GM19351 (cell line): ENCODE data around the gene NFKB1.
A peak's percentile ranks its signal among the peaks of the same experiment; 100 is the strongest.
"Not testable (repeated sequence)": the region's sequence is repeated elsewhere in the genome, so short reads cannot be mapped to it uniquely, and the experiment has no call there.

Experiments
- ATAC-seq: cut with Tn5 transposase; IDR thresholded peaks from one replicate; pipeline ENCODE4 v1.9.1; 2021; ENCODE audit warnings: mild to moderate bottlenecking, moderate library complexity; ENCODE audit not compliant: unreplicated experiment

Gene NFKB1

DNA sequence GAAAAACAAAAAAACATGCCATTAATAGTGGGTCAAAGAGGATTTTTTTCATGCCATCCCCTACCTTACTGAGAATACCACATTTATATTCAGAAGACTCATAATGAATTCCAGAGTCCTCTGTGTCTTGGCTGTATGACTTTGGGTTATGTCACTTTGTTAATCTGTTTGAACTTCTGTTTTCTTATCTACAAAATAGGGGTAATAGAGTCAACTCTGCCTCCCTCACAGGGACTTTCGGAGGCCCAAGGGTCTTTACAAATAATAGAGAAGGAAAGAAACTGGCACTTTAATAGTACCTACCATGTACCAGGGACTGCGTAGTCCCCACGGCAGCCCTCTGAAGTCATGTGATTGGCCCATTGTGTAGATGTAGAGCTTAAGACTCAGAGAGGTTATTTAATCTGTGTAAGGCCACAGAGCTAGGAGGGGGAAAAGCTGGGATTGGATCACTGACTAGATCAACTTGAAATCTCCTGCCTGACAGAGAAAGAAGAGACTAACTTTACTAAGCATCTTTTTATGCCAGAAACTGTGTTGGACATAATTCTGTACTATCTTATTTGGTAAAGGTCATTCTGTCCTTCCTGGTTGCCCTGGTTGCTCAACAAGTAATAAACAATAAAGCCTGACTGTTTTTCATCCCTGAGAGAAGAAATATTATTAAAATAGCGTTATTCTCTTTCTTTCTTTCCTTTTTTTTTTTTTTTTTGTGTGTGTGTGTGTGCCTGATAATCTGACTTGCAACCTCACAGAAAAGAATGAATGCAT lies 59.6 kb downstream of the NFKB1 start:
- no peak for ATAC-seq

DNA sequence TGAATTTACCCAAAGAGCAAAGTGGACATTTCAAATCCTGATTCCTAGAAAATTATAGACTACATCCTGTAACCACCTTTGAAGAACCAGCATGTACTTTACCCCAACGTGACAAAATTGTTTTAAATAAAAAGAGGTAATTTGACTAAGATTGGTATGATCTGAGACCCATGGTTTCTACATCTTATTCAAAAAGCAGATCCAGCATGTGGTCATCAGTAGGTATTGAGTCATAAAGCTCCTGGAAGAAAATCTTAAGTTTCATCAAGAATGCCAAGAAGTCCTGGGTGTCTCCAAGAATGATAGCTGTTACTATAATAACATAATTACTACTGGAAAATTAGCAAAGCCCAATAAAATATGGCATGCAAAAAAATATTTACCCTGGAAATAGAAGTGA lies 61.8 kb downstream of the NFKB1 start:
- ATAC-seq = no peak

DNA sequence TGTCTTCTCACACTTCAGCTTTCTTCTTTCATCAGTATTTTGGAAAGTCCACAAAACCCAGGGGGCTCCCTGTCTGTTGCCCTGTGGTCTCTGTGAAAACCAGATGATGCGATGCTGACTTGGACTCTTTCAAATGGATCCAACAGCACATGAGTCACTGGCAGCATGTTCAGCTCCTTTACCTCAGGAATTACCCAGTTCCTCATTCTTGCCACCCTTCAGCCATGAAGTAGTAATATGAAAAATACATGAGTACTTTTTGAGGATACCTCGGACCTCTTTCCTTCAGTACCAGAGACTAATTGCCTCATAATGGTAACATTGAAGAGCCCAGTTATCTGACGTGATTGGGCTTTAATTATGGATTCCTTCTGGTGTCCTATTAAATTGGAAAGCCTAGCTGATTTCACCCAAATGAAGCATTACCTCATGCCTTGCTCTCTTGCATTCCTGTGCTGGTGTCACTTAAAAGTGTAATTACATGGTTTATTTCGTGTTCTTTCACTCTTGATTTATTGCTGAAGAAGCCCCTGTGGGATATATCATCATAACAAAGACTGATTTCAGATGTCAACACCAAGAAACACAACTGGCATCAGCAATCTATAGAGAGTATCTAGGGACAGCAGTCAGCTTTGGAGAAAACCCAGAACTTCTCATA lies 63.4 kb downstream of the NFKB1 start:
- ATAC-seq = peak; percentile 81

DNA sequence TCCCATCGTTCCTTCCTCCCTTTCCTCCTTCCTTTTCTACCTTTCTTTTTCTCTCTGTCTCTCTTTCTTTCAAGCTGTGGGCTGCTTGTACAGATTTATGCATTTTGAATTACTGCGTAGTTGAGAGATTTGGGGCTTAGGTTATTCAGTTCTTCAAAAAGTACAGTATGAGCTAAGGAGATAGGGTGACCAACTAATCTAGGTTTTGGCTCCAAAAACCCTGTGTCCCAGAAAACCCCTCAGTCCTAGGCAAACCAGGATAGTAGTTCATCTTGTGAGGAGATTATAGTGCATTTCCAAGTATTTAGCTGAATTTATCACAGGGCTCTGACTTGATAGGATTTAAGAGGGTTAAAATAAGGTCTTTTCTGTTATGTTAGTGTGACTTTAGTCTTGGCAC lies 64.5 kb downstream of the NFKB1 start:
- ATAC-seq = no peak

DNA sequence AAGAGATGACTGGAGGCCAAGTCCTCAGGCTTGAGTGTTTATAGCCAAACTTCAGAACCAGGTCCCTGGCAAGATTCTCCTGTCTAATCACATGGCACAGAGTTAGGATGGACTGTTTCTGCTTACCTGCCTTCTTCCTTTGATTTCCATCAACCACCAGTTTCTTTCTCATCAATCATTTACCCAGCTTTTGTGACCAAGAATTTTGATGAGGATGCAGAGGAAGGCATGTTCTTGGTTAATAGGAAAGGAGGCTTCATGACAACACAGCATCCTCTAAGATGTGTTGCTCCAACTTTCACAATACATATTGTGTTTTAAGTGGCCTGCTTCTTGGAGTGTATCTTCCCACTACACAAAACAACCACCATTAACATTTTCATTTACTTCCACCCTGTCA lies 65.3 kb downstream of the NFKB1 start:
- ATAC-seq = no peak

DNA sequence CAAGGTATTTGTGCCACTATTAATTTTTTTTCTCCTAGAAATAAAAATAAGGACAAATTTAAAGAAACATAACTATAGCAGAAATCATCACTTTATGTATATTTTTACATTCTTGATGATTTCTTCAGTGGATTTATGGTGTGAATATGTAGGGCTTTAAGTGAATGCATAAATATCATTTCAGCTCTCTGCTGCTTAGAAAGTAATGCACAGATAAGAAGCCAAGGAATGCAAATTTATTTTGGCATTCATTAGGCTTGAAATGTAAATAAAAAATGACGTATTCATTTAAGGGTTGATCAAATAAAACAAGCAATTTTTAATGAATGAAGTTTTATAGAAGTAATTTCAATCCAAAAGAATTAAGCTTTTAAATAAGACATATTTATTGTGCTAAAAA lies 66.3 kb downstream of the NFKB1 start:
- ATAC-seq = no peak

DNA sequence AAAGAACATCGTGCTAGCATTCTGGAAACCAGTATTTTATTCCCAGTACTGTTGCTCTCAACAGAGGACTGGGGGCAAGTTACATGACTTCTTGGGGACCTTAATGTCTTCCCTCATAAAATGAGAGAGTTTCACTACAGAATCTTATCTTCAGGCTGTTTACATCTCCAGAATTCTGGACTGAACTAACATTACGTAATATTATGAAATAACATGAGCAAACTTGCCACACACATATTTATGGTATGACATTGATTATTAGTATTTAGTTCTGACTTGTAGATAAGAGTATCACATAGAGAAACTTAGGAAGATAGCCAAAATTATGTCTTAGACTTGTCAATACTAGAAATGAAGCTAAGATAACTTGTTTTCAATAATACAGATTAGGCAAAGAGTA lies 68.0 kb downstream of the NFKB1 start:
- no peak for ATAC-seq

DNA sequence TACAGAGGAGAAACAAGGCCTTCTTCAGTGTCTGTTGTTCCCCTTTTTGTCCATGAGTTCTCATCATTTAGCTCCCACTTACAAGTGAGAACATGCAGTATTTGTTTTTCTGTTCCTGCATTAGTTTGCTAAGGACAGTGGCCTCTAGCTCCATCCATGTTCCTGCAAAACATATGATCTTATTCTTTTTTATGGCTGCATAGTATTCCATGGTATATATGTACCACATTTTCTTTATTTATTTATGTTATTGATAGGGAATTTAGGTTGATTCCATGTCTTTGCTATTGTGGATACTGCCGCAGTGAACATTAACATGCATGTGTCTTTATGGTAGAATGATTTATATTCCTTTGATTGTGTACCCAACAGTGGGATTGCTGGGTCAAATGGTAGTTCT lies 69.1 kb downstream of the NFKB1 start:
- not testable (repeated sequence) for ATAC-seq

DNA sequence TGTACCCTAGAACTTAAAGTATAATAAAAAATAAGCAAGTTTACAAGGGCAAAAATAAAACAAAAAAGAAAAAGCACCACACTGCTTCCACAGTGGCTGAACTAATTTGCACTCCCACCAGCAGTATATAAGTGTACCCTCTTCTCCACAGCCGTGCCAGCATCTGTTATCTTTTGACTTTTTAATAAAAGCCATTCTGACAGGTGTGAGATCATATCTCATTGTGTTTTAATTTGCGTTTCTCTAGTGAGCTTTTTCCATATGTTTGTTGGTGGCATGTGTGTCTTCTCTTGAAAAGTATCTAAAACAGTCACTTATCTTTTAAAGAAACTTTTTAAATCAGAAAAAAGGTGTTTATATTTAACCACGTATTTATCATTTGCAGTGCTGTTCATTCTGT lies 71.3 kb downstream of the NFKB1 start:
- no peak for ATAC-seq

DNA sequence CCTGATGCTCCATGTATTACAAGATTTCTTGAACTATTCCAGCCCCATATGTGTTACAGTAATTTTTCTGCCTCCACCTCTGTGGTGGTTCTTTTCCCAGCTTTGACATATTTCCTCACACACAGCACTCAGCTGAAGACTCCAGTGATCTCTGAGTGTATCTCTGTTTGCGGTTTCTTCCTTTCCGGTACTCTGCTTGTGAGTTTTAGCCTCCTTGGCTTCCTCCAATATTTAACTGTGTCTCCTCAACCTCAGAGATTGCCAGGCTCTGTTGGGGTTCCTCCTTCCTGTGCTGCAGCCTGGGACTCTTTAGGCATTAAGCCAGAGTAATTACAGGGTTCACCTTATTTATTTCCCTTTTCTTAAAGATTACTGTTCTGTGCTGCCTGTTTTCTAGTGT lies 73.2 kb downstream of the NFKB1 start:
- ATAC-seq = no peak

DNA sequence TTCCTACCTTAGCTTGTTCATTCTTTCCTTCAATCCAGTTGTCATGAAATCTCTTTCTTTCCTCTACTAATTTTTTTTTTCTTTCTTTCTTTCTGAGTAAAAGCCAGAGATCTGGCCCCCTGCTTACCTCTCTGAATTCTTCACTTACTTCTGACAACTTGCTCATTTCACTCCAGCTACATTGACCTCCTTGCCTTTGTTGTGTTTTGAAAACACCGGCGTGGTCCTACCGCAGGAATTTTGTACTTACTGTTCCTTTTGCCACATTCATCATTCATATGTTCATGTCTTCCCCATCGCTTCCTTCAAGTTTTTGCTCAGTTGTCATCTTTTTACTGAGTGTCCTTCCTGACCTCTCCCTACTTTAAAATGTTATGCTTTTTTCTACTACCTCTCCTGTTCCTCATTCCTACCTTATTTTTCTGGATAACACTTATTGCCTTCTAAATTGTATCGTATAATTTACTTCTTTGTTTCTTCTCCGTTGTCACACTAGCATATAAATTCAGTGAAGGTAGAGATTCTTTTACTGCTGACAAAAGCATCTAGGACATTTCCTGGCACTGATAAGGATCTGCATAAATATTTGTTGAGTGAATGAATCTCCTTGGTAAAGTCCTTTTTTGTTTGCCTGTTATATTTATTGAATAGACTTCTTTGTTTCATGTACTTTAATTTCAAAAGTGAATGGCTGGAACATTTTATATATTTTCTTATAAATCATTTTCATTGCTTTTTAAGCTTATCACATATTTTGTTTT lies 74.4 kb downstream of the NFKB1 start:
- no peak for ATAC-seq

DNA sequence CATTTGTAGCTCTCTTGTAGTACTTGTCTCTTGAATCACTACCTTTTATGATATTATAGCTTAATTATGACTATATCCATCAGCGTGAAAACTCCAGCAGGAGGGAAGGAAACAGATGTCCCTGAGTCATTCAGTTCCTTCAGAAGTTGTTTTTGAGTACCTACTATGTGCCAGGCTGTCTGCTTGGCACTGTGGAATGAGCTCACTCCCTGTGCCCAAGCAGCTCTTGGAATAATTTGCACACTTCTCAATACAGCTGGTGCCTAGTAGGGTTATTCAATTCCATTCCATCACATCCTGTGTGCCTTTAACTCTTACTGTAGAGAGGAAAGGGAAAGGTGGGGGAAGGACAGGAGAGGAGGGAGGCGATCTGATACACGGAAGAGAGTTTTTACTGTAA lies 77.1 kb downstream of the NFKB1 start:
- ATAC-seq = no peak

DNA sequence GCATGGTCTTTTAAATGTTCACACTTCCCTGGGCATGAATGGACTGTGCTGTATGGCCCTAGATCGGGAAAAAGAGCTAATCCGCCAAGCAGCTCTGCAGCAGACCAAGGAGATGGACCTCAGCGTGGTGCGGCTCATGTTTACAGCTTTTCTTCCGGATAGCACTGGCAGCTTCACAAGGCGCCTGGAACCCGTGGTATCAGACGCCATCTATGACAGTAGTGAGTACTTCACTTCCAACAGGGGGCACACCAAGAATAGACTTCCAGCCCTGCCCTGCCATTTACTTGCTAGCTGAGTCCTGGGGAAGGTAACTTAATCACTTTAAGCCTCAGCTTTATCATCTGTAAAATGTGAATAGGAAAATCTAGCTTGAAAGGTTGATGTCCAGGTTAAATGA lies 77.7 kb downstream of the NFKB1 start:
- no peak for ATAC-seq

DNA sequence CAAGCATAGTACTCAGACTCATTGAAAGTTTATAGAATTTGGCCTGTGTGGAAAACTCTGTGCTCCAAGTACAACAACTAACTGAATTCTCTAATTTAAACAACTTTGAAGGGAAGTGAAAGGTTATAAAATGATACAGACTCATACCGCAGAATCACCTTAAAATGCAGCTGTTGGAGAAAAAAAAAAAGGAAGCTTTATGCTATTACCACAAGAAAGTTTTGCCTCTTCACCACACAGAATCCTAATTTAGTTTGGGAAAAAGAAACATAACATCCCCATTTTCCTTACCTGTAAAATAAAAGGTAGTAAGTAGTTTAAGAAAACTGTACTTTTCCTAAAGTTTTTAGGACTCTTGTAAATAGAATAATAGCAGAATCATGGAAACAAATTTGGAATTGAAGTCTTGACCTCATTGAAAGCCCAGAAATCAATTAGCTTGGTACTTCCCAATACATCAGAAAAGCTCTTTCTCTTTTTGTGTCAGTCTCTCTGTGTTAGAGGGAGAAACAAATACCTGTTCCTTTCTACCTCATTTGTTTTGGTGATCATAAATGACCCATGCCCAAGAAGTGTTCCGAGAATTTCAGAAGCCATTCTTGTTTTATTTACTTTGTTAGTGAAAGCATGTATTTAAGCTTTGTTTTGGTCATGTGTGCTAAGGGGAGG lies 78.8 kb downstream of the NFKB1 start:
- ATAC-seq = peak; percentile 9

DNA sequence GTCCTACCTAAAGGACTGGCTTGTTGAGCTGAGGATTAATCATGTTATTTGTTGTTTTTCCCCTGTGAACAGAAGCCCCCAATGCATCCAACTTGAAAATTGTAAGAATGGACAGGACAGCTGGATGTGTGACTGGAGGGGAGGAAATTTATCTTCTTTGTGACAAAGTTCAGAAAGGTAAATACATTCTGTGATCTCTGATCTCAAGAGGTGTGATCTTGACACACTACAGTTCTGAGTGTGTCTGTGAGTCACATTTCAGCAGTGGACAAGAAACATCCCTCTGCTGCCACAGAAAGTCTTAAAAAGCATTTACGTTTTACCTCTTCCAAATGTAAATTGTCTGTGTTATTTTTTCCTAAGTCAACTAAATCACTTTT lies 79.3 kb downstream of the NFKB1 start:
- peak; percentile 57 for ATAC-seq

DNA sequence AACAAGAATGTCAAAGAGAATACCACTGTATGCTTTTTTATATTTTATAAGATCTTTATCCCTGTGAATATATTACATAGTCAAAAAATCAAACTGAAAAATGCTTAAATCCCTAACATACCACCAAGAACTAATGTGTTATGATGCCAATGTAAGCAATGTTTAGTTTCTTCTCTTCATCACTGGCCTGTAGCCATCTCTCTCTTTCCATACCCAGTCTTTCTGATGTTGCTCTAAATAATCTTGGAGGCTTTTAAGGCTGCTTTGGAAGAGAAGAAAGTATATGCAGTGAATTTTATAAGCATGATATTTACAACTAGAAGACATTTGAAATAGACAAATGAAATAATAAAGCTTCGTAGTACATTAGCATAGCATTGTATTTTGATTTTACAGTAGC lies 82.9 kb downstream of the NFKB1 start:
- no peak for ATAC-seq

DNA sequence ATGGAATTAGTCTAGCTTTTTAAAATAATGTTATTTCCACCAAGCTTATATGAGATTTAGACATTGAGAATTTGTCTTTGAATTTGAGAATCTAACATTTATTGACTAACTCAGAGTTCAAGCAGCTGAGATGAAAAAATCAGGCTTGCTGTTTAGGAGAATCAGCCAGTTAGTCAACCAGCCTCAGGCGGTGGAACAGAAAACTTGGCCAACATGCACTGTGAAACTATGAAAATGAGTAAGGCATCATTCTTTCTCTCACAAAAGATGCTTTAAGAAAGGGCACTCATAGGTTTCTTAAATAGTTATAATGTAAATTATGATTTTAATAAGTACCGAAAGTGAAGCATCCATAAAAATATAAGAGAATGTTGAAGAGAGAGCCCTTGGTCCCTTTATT lies 84.2 kb downstream of the NFKB1 start:
- peak; percentile 49 for ATAC-seq

DNA sequence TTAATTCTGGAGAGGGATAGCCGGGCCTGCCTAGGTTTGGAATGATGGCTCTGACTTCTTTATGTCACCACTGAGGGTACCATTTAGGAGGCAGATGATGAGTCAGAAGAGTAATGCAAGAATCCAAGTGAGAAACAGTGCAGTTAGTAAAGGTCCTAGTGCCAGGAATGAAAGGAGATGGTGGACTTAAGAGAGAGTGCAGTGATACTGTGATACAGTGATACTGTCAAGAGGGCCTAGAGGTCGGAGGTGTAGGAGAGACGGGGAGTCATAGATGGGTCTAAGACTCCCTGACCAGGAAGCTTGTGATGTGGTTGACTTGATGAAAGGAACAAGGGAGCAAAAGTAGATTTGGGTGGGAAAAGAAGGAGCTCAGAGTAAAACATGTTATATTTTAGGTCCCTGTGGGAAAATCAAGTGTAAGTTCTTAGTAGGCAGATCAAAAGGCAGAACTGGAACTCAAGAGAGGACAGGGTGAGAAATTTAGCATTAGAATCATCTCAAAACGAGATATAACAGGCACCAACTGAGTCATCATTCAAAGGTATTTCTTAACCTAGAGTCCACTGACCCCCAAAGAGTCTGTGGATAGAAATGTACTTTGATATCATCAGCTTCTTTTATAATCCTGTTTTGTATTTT lies 85.0 kb downstream of the NFKB1 start:
- ATAC-seq = peak; percentile 60

DNA sequence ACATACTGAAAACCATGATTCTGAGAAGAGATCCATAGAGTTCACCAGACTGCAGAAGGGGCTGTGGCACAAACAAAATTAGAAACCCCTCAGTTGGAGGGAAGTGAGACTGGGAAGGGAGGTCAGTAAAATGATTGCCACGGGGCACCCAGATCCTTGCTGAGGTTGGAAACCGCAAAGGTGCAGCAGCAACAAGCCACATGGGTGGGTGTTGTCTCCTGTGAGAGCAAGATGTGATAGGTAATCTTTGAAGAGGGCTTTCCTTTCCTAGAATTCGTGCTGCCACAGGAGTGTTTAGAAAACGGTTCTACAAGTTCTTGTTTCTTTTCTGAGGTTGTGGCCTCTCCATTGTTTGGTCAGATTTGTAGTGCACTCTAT lies 85.5 kb downstream of the NFKB1 start:
- peak; percentile 30 for ATAC-seq

DNA sequence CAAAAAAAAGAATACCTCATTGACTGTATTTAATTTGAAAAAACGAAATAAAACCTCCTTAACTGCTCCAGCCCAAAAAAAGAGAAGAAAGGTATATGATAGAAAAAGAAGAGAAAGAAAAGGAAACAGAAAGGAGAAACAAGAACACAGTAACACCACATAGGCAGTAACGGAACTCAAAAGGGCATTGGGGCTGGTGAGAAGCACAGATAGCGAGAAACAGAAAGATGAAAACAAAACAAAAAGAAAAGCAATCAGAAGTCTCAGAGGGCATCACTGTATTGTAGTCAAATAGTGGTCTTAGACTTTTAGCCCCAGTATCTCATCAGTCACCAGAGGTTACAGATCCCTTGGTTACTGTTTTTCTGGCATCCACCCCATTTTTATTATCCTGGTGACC lies 88.6 kb downstream of the NFKB1 start:
- ATAC-seq = peak; percentile 29

DNA sequence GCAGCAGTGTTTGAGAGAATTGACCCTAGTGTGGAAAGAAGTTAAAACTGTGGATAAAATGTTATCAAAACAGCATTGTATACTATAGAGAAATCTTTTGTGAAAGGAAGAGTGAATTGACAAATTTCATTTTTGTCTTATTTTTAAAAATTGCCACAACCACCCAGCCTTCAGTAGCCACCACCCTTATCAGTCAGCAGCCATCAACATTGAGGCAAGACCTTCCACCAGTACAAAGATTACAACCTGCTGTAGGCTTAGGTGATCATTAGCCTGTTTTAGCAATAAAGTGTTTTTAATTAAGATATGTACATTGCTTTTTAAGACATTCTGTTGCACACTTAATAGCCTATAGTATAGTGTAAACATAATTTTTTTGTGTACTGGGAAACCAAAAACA lies 91.1 kb downstream of the NFKB1 start:
- ATAC-seq = no peak
